ENCODE results near the gene HMCN2. TPM values are rescaled to one million over a fixed set of nuclear protein-coding genes. Genes with fewer than 3 reads are reported as not detected.

The HMCN2 gene
- total and polyA plus RNA-seq, 4 donors: 0.24 to 1.8 (median 0.29) TPM

- no peak overlapping the region for H3K27ac ChIP-seq (ENCODE audit: low read depth in 1 of 2, low read length in 2 of 2)
- no peak for DNase-seq (ENCODE audit: low spot score)
- no peak overlapping the region for H3K4me3 ChIP-seq (ENCODE audit: low read depth in 1 of 3, low read length in 3 of 3)
- peaks cover 4 to 16% (median 10%) of the 10 kb centered on the region in 4 donors for H3K4me1 ChIP-seq (ENCODE audit: control insufficient read depth in 4 of 4, insufficient read depth in 4 of 4, low read length in 3 of 4)
- WGBS: 87% methylated on average over 11 of the region's 11 CpGs
- no peaks in the 10 kb centered on the region for H3K27me3 ChIP-seq (ENCODE audit: control insufficient read depth in 4 of 4, insufficient read depth in 4 of 4, low read length in 3 of 4)
- no peaks in the 10 kb centered on the region for H3K36me3 ChIP-seq (ENCODE audit: control insufficient read depth in 4 of 4, insufficient read depth in 3 of 4, low read depth in 1 of 4, low read length in 3 of 4)
- TF ChIP-seq FOXA2 (IDR thresholded peaks at IDR 0.05) (no peak), CTCF (IDR thresholded peaks at IDR 0.05; ENCODE audit: low read depth, low read length, missing input control) (no peak), EGR1 (IDR thresholded peaks at IDR 0.05; ENCODE audit: low read depth in 2 of 2) (no peak), HNF4A (conservative IDR thresholded peaks at IDR 0.05) (no peak), ZBTB33 (IDR thresholded peaks at IDR 0.05) (no peak)
- H3K9me3 ChIP-seq (ENCODE audit: control insufficient read depth in 4 of 4, low read length in 3 of 4): no peaks in the 10 kb centered on the region
- H3K9ac ChIP-seq (ENCODE audit: low read depth in 1 of 2, low read length in 2 of 2): no peak overlapping the region
Observed at GRCh38 chr9:130237076-130237475, 28.5 kb upstream of the HMCN2 start.

- Histone ChIP-seq H3K36me3 (ENCODE audit: control insufficient read depth in 4 of 4, insufficient read depth in 3 of 4, low read depth in 1 of 4, low read length in 3 of 4) (no peaks in the 10 kb centered on the region), H3K27me3 (ENCODE audit: control insufficient read depth in 4 of 4, insufficient read depth in 4 of 4, low read length in 3 of 4) (no peaks in the 10 kb centered on the region), H3K9me3 (ENCODE audit: control insufficient read depth in 4 of 4, low read length in 3 of 4) (no peaks in the 10 kb centered on the region), H3K27ac (ENCODE audit: low read depth in 1 of 2, low read length in 2 of 2) (no peak overlapping the region), H3K9ac (ENCODE audit: low read depth in 1 of 2, low read length in 2 of 2) (no peak overlapping the region), H3K4me3 (ENCODE audit: low read depth in 1 of 3, low read length in 3 of 3) (no peak overlapping the region), H3K4me1 (ENCODE audit: control insufficient read depth in 4 of 4, insufficient read depth in 4 of 4, low read length in 3 of 4) (peaks cover 4 to 20% (median 12%) of the 10 kb centered on the region in 4 donors)
- DNase-seq (ENCODE audit: low spot score): no peak
- 90% methylated on average over 17 of the region's 17 CpGs for WGBS
- TF ChIP-seq NR2F2 (IDR thresholded peaks at IDR 0.05): no peak
- TF ChIP-seq YY1 (IDR thresholded peaks at IDR 0.05): no peak
- no peak for TF ChIP-seq GABPA (IDR thresholded peaks at IDR 0.05 in 1 of 2, conservative IDR thresholded peaks at IDR 0.05 in 1 of 2)
- TF ChIP-seq FOXA2 (IDR thresholded peaks at IDR 0.05): no peak
- no peak for TF ChIP-seq RXRA (IDR thresholded peaks at IDR 0.05)
- TF ChIP-seq SP1 (IDR thresholded peaks at IDR 0.05): no peak
- no peak for TF ChIP-seq CTCF (IDR thresholded peaks at IDR 0.05; ENCODE audit: low read depth, low read length, missing input control)
- no peak for TF ChIP-seq ATF3 (IDR thresholded peaks at IDR 0.05)
- TF ChIP-seq EGR1 (IDR thresholded peaks at IDR 0.05; ENCODE audit: low read depth in 2 of 2): no peak
Observed at GRCh38 chr9:130237763-130238524, 27.6 kb upstream of the HMCN2 start.

Measured in liver (tissue), 9 donors.